ENCODE measurements around the gene RAB29.

- TF ChIP-seq ZNF274 (IDR thresholded peaks at IDR 0.05; ENCODE audit: low read depth, low read length) (no peak), SUZ12 (IDR thresholded peaks at IDR 0.05; ENCODE audit: extremely low read depth, insufficient read depth, insufficient read length) (no peak), YY1 (IDR thresholded peaks at IDR 0.05; ENCODE audit: insufficient read depth, insufficient read length) (no peak)
These were observed 10.2 kb upstream of the RAB29 start for GRCh38 chr1:205785446-205785845.
